Body of pancreas (tissue), 4 donors: ENCODE measurements around the gene TBC1D32. TPM values are rescaled to one million over a fixed set of nuclear protein-coding genes. Genes with fewer than 3 reads are reported as not detected.
"Not testable (repeated sequence)": the region's sequence is repeated elsewhere in the genome, so short reads cannot be mapped to it uniquely, and the experiment has no call there.

Experiments used
- ATAC-seq: fragments of 150-250 bp; one replicate; pipeline ENCODE4 v1.9.1; 2016
- DNase-seq, 4 donors: peaks; one replicate each; pipeline ENCODE4 v3.0.0-alpha.2; 2019
- H3K27ac ChIP-seq, 4 donors: fragments of 200-600 bp; sonication (generic); 1 replicate in 3 of 4; 2 replicates in 1 of 4; pipeline versions ENCODE4 v1.5.1 to v1.6.1; 2016 to 2019; ENCODE audit warnings: mild to moderate bottlenecking in 1 of 4, mixed read lengths in 1 of 4, moderate library complexity in 1 of 4
- H3K27me3 ChIP-seq, 2 donors: fragments of 200-600 bp; sonication (generic); one replicate each; pipeline ENCODE4 v1.6.0; 2016; ENCODE audit warnings: mild to moderate bottlenecking in 1 of 2
- H3K36me3 ChIP-seq, 2 donors: fragments of 200-600 bp; sonication (generic); replicated peaks in 1 of 2; 2 replicates each; pipeline ENCODE4 v1.5.1; 2016; ENCODE audit warnings: low read depth in 2 of 2; ENCODE audit not compliant: insufficient read depth in 1 of 2
- H3K4me1 ChIP-seq: fragments of 200-600 bp; sonication (generic); one replicate; pipeline ENCODE4 v1.6.0; 2016
- H3K4me3 ChIP-seq, 2 donors: fragments of 200-600 bp; sonication (generic); 1 replicate in 1 of 2; 2 replicates in 1 of 2; pipeline ENCODE4 v1.5.1; 2016 to 2019
- H3K9me3 ChIP-seq, 3 donors: fragments of 200-600 bp; sonication (generic); 1 replicate in 2 of 3; 2 replicates in 1 of 3; pipeline ENCODE4 v1.5.1; 2016
- POLR2A ChIP-seq, 3 donors: fragments of 450-650 bp; IDR thresholded peaks; one replicate each; pipeline ENCODE4 v1.6.1; 2016; ENCODE audit warnings: antibody characterized with exemption in 3 of 3, mild to moderate bottlenecking in 2 of 3
- WGBS, 2 donors: methylation state at CpG; one replicate each; pipeline ENCODE4 v1.1.5; 2017; 5-methylcytosine and 5-hydroxymethylcytosine counted together
- intact Hi-C: fragments of 100-400 bp; cut with DNase I; formaldehyde crosslinking; loops from one replicate; pipeline ENCODE4 v1.15.1; 2023
- total RNA-seq, 2 donors: library from RNA; depleted of rRNA; stranded (reverse); fragments of >200 nt; gene quantifications; one replicate each; pipeline ENCODE4 v1.1.0, GENCODE V29; 2016
- TF ChIP-seq, protein P1 (sequence below), 7 experiments: fragments of 450-650 bp in 4 of 7; fragments of 200-600 bp in 3 of 7; sonication (generic) in 3 of 7; IDR thresholded peaks; one replicate each; pipeline ENCODE4 v1.5.1; 2016 to 2019; ENCODE audit warnings: antibody characterized with exemption in 7 of 7

Gene TBC1D32
- total RNA-seq, 2 donors from 2014 or later: 11.4 to 14.5 TPM

DNA sequence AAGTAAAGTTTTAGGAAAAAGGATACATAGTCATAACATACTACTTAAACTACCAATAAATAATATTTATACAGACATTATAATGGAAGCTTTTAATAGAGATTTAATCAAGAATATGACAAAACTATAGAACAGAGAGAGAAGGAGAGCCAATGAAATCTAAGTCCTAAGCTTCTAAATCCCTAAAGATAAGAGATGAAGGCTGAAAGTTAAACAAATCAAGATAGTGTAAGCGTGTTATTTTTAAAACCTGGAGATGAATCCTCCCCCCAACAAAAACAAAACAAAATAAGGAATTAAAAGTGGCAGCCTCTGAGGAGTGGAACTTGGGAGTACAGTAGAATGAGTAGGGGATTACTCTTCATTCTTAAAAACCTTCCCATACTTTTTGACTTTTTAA is 145.9 kb downstream of the TBC1D32 start:
- WGBS, 2 donors: 19 to 23% methylated on average over 1 of the region's 1 CpG
- intact Hi-C loops: no loop called here
- H3K27ac ChIP-seq: no peak overlapping the region

DNA sequence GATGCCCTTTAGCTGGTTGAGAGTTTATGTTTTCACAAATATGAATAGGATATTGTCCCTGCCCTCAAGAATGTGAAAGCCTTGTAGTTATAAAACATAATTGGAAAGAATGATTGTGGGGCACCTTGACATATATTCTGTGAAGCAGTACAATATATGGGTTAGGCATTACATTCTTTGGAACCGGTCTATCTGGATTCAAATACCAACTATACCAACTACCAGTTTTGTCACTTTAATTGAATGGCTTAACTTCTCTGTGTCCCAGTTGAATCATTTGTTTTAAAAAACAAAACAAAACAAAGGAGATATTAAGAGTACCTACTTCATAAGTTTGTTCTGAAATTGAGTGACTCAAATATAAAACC is 146.5 kb downstream of the TBC1D32 start:
- TF ChIP-seq, protein P1, sequence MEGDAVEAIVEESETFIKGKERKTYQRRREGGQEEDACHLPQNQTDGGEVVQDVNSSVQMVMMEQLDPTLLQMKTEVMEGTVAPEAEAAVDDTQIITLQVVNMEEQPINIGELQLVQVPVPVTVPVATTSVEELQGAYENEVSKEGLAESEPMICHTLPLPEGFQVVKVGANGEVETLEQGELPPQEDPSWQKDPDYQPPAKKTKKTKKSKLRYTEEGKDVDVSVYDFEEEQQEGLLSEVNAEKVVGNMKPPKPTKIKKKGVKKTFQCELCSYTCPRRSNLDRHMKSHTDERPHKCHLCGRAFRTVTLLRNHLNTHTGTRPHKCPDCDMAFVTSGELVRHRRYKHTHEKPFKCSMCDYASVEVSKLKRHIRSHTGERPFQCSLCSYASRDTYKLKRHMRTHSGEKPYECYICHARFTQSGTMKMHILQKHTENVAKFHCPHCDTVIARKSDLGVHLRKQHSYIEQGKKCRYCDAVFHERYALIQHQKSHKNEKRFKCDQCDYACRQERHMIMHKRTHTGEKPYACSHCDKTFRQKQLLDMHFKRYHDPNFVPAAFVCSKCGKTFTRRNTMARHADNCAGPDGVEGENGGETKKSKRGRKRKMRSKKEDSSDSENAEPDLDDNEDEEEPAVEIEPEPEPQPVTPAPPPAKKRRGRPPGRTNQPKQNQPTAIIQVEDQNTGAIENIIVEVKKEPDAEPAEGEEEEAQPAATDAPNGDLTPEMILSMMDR (IDR thresholded peaks at IDR 0.05): no peak
- TF ChIP-seq POLR2A (IDR thresholded peaks at IDR 0.05): no peak
- Histone ChIP-seq H3K36me3 (no peaks in the 10 kb centered on the region), H3K27ac (no peak overlapping the region), H3K4me1 (no peaks in the 10 kb centered on the region), H3K9me3 (no peaks in the 10 kb centered on the region), H3K4me3 (no peak overlapping the region), H3K27me3 (no peaks in the 10 kb centered on the region)
- WGBS, 2 donors: 58 to 78% methylated on average over 1 of the region's 1 CpG
- intact Hi-C loops: no loop called here
- no peak for ATAC-seq
- DNase-seq: no peak

More for the DNA sequence above, 145.9 kb downstream of the TBC1D32 start:
- H3K27me3 ChIP-seq: no peaks in the 10 kb centered on the region
- no peaks in the 10 kb centered on the region for H3K9me3 ChIP-seq
- H3K36me3 ChIP-seq: no peaks in the 10 kb centered on the region
- H3K4me1 ChIP-seq: no peaks in the 10 kb centered on the region
- H3K4me3 ChIP-seq: no peak overlapping the region
- ATAC-seq (no peak), DNase-seq (no peak)
- TF ChIP-seq, protein P1 (IDR thresholded peaks at IDR 0.05): no peak
- TF ChIP-seq POLR2A (IDR thresholded peaks at IDR 0.05): no peak

DNA sequence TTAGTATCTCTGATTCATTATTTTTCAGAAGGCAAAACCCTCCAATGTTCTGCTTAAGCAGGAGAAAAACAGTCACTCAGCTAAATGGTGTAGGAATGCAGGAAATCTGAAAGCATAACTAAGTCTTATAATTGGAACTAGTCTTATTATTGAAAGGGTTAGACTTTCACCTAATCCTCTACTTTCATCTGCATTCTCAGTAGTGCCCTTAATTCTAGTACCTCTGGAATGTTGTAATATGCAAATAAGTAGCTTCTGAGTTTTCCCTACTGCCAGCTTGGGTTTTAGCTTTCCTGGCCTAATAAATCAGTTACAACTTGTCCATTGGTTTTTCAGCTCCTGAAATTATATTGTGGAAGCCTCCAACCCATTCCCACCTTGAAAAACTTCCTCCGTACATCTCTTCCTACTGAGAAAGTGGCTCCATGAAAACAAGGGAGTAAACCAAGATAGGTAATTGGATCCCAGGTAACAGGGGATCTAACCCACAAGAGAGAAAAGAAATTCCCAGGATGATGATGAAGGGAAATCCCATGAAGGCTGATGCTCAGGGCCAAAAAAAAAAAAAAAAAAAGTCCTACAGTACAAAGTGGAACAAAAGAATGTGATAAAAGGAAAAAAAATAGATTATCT is 147.0 kb downstream of the TBC1D32 start:
- WGBS, 2 donors: 100% methylated on average over 1 of the region's 1 CpG
- no peak for DNase-seq
- Histone ChIP-seq H3K4me1 (no peaks in the 10 kb centered on the region), H3K36me3 (no peaks in the 10 kb centered on the region), H3K4me3 (no peak overlapping the region), H3K27me3 (no peaks in the 10 kb centered on the region), H3K27ac (no peak overlapping the region), H3K9me3 (no peaks in the 10 kb centered on the region)
- TF ChIP-seq, protein P1 (IDR thresholded peaks at IDR 0.05): no peak
- no peak for TF ChIP-seq POLR2A (IDR thresholded peaks at IDR 0.05)
- intact Hi-C loops: no loop called here
- ATAC-seq: no peak

DNA sequence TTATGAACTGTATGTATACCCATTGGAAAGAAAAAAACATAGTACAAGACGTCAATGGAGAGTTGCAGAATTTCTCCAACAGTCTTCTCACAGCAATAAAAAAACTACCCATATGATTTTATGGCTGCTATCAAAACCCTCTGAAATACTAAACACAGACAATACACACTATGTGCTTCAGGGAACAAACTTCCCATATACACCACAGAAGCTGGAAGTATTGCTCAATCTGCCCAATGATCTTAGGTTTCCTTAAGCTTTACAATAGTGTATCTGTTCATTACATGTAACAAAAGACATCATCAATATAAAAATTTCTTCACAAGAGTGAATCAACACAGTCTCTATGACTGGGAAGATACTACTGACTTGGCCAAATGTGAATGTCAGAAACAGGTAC is 150.5 kb downstream of the TBC1D32 start:
- no peaks in the 10 kb centered on the region for H3K36me3 ChIP-seq
- no peaks in the 10 kb centered on the region for H3K4me1 ChIP-seq
- DNase-seq: no peak
- H3K27ac ChIP-seq: no peak overlapping the region
- intact Hi-C loops: no loop called here
- H3K9me3 ChIP-seq: no peaks in the 10 kb centered on the region
- TF ChIP-seq, protein P1 (IDR thresholded peaks at IDR 0.05): no peak
- no peak for TF ChIP-seq POLR2A (IDR thresholded peaks at IDR 0.05)
- WGBS, 2 donors: 96% methylated on average over 1 of the region's 1 CpG
- no peak for ATAC-seq
- no peak overlapping the region for H3K4me3 ChIP-seq
- no peaks in the 10 kb centered on the region for H3K27me3 ChIP-seq

DNA sequence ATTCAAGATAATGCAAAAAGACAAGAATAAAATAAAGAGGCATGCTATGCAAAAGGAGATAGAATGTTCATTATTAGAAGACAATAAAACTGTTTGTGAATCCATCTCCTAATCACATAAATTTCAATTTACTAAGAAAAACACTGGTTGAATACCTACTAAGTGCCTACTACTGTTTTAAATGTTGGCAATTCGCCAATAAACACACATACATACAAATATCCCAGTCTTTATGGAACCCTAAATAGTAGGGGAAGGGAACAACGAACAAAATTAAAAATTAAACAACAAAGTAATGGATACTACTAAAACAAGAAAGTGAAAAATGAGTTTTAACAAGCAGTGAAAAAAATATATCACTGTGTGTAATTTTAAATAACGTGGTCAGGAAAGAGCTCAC is 158.5 kb downstream of the TBC1D32 start:
- H3K27me3 ChIP-seq: no peaks in the 10 kb centered on the region
- H3K27ac ChIP-seq: no peak overlapping the region
- 67 to 72% methylated on average over 3 of the region's 3 CpGs for WGBS, 2 donors
- H3K9me3 ChIP-seq: no peaks in the 10 kb centered on the region
- intact Hi-C loops: no loop called here
- H3K4me3 ChIP-seq: no peak overlapping the region
- no peaks in the 10 kb centered on the region for H3K36me3 ChIP-seq
- ATAC-seq (no peak), DNase-seq (no peak)
- TF ChIP-seq, protein P1 (IDR thresholded peaks at IDR 0.05): no peak
- no peak for TF ChIP-seq POLR2A (IDR thresholded peaks at IDR 0.05)
- no peaks in the 10 kb centered on the region for H3K4me1 ChIP-seq

DNA sequence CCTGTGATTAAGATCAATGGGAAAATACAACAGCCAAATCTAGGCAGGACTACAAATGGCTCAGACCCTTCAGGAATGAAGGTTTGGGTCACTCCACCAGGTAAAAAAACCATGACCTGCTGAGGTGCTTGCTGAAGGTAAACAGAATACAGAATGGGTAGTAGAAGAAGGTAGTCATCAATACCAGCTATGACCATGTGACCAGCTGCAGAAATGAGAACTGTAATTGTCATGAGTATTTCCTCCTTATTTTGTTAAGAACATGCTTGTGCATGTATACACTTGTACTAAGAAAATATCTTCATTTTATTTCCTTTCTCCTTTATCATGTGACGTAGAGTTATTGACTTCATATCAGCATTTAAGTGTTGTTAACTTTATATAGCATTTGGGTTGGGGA is 161.8 kb downstream of the TBC1D32 start:
- H3K9me3 ChIP-seq, ATAC-seq, H3K4me3 ChIP-seq, H3K4me1 ChIP-seq, intact Hi-C loops, H3K27ac ChIP-seq, H3K36me3 ChIP-seq, DNase-seq, H3K27me3 ChIP-seq: not testable (repeated sequence)
- WGBS, 2 donors: 96 to 100% methylated on average over 1 of the region's 1 CpG
